Measurements from ENCODE around the gene KRTAP5-10.
"Not testable (repeated sequence)": the region's sequence is repeated elsewhere in the genome, so short reads cannot be mapped to it uniquely, and the experiment has no call there.

Gene KRTAP5-10

DNA sequence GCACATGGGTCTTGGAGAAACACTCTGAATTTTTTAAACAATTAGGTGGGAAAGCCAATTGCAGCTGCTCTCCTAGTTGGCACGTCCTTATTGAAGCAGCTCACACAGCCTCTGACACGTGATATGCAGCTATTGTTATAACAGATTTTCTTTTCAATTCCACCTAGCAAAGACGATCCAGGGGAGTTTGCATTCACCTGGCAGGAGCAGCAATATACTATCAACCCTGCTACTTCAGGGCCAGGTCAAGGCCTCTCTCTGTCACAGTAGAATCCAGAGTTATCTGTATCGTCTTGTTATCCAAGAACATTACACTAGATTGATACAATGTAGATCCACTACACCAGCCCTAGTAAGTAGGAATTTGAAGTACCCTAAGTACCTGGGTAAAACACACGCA is 9.1 kb downstream of the KRTAP5-10 start:
- no peak for ATAC-seq

DNA sequence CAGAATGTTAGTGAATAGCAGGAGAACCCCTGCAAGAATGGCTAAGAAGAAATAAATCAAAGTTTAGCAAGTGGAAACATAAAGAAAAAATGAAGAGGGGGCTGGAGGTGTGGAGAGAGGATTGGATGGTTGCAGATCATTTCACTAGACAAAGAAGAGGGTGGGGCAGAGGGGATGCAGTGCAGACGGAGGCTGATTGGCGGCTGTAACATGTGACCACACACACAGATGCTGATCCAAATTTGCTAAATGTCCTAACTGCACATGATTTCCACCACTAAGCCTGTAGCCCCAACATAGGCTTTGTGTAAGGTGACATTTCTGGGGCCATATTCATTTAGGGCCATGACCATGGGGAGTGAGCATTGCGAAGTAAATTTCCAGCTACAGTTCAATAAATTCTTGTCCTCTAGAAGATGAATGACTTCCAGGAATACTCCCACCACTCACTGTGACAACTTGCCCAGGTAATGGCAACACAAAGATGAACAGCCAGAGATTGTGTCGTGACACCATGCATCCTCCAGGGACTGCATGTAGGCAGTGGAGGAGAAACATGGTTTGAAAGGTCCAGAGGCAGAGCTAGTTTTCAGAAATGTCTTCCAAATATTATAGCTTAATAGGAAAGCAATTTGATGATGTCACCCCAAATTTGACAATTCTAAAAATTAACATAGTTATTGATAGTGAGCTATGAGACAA is 10.5 kb downstream of the KRTAP5-10 start:
- ATAC-seq = no peak

DNA sequence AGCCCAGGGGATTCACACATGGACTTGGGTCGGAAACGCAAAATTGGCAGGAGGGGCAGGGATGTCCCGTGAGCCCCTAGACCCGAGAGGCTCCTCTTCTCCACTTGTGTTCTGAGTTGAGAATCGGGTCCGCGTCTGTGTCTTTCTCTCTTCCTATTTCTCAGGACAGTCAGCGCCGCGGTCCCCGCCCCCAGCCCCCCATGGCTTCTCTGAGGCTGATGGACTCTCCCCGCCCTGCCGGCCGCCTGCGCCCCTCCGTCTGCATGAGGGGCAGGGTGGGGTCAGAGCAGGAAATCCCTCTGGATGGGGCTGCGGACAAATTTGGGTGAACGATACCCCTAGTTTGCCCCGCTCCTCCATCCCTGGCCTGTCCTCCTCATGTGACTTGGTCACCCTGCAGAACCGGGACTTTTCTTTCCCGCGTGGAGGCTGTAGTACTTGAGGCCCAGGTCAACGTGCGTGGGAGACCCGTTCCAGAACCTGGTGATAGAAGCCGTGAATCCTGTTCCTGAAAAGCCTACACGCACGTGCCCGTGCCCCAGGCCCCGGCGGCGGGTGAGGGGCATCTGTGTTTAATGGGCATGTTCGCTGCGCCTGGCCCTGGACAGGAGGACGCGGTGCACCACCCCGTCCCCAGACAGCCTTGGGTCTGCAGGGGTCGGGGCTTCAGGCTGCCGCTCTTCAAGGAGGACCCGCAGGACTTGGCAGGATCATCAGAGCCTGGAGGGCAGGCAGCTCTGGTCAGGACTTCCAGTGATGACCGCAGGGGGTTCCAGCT is 11.5 kb downstream of the KRTAP5-10 start:
- ATAC-seq = not testable (repeated sequence)

DNA sequence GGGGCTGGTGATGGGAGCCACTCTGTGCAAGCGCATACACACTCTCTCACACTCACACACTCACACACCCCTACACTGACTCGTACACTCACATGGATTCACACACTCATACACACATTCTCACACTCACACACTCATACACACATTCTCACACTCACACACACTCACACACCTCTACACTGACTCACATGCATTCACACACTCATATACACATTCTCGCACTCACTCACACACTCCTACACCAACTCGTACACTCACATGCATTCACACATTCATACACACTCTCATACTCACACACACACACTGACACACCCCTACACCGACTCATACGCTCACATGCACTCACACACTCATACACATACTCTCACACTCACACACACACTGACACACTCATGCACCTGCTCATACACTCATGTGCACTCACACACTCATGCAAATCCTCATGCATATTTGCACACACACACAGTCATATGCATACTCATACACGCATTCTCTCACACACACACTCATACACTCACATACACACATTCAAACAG is 12.2 kb downstream of the KRTAP5-10 start:
- ATAC-seq = no peak

DNA sequence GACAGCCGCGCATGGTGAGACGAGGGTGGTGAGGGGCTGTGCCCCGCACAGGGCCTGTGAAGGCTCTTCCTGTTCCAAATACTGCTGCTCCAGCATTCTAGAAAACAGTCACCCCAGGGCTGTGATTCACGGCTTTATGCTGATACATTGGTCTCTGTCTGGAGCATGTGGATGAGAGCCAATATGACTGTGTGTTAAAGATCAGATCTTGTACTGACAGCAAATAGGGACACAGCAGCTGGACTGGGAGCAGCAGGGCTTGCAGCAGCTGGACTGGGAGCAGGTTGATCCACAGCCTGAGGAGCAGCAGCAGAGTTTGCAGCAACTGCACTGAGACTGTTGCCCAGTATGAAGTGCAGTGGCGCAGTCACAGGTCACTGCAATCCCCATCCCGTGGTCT is 14.2 kb downstream of the KRTAP5-10 start:
- not testable (repeated sequence) for ATAC-seq

DNA sequence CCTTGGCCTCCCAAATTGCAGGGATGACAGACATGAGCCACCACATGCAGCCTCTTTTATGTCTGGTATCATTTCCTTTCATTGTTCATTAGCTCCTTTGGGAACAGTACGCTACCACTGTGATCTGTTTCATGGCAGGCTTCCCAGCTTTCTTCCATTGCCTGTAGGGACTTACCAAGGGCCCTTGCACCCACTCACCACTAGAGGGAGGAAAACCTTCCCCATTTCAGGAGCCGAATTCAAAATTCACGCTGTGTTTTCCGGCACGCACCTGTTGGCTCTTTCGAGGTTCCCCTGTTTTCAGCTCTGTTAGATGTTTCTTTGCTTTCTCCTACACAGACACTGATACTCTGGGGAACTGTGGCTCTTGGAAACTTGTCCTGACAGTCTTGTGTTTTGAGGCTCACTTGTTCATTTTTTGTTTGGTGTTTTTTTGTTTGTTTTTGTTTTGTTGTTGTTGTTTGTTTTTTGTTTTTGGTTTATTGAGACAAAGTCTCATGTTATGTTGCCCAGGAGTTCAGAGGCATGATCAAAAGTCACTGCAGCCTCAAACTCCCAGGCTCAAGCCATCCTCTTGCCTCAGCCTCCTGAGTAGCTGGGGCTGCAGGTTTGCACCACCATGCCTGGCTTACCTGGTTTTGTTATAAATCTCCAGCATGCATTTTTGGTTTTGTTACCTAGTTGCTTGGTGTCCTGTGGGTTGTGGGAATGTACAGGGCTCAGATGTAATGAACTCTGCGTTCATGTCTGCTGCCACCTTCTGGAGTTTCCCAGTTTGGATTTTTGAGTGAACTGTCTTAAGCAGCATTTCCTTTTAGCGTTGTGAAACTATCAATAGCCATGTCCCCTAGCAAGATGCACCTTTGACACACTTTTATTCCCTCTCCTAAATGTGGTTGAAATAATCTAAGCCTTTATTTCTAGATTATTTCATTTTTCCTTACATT is 15.0 kb downstream of the KRTAP5-10 start:
- ATAC-seq = no peak

DNA sequence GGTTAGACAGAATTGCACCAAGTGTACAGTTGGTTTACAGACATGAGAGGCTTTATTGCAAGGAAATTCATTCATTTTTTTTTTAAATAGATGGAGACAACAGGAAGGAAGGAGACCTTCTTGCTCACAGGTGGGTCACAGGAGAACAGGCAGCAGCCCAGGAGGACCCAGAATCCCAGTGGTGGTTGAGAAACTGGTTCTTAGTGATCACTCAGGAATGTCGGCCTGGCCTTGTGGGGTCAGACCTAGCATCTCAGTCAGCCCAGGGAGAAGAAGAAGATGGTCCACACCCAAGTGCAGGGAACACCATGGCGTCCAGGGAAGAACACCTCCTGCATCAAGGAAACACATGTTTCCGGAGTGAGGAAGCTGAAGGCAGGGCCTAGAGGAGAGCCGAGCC is 16.5 kb downstream of the KRTAP5-10 start:
- ATAC-seq = no peak

DNA sequence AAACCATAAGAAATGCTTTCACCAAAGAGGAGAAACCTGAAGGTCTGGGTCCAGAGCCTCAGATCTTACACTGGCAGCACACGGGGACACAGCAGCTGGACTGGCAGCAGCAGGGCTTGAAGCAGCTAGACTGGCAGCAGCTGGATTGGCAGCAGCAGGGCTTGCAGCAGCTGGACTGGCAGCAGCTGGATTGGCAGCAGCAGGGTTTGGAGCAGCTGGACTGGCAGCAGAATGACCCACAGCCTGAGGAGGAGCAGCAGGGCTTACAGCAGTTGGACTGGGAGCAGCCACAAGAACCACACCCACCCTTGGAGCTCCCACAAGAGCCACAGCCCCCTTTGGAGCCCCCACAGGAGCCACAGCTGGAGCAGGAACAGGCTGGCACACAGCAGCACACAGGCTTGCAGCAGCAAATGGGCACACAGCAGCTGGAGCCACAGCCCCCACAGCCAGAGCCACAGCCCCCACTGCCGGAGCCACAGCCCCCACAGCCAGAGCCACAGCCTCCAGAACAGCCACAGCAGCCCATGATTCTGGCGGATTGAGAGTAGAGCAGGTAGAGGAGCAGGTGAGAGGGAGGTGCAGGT is 17.0 kb downstream of the KRTAP5-10 start, which contains the start of gene KRTAP5-11:
Gene KRTAP5-11 (minus strand): TSS at position 567 of the 587 bp plus-strand sequence. CDS start 38 bp downstream, at position 529.
- ATAC-seq = no peak

DNA sequence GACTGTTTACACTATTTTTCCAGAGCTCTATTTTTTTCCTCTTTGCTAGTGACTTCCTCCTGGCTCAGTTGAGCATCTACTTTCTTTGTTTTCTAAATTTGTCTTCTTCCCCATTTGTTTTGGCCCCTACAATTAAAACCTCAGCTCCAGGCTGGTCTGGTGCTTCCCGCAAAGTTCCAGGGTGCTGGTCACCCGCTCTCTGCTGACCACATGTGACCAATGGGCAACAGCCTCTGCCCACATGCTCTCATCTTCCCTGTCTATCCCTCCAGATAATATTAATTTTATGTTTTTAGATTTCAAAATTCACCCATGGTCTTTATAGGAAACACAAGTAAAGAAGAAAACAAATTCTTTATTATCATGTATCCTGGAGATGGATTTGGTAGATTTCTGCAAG is 17.6 kb downstream of the KRTAP5-10 start:
- ATAC-seq = not testable (repeated sequence)

DNA sequence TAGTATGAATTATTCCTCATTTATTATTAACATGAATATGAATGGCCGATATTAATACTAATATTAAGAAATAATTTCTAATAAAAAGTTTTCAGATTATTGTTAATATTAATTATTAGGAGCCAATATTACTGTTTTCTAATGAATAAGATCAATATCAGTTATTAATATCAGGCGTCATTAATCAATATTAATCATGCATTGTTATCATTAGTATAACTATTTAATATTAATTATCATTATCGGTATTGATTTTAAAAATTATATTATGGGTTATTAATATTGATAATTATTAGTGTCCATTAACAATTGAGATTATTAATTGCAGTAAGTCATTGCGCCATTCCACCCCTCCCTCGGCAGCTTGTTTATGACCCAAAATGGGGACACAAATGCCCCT is 20.3 kb downstream of the KRTAP5-10 start:
- not testable (repeated sequence) for ATAC-seq

DNA sequence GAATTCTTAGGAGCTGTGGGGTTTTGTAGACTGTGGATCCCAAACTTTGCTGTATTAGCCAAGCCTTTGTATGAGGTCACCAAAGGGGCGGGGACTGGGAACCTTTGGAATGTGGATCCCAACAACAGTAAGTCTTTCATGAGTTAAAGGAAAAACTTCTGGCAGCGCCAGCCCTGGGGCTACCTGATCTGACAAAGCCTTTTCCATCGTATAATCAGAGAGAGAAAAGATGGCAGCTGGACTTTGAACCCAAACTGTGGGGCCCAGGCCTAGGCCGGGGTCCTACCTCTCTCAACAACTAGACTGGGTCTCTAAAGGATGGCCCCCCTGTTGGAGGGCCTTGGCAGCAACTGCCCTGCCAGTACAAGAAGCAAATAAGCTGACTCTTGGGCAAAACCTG is 23.0 kb downstream of the KRTAP5-10 start:
- ATAC-seq = not testable (repeated sequence)

DNA sequence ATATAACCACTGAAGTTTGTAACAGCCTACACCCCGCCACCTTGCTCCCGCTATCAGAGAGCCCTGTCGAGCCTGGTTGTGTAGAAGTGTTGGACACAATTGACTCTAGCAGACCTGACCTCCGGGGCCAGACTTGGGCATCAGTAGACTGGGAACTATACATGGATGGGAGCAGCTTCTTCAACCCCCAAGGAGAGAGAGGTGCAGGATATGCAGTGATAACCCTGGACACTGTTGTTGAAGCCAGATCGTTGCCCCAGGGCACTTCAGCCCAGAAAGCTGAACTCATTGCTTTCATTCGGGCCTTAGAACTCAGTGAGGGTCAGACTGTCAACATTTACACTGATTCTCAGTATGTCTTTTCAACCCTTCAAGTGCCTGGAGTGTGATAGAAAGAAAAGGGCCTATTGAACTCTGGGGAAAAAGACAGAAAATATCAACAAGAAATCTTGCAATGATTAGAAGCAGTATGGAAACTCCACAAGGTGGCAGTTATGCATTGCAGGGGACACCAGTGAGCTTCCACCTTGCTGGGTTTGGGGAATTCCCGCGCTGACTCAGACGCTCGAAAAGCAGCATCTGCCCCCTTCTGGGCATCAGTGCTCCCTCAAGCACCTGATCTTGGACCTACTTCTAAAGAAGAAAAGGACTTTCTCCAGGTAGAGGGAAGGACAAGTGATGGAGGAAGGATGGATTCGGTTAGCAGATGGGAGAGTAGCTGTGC is 23.6 kb downstream of the KRTAP5-10 start:
- ATAC-seq = not testable (repeated sequence)

DNA sequence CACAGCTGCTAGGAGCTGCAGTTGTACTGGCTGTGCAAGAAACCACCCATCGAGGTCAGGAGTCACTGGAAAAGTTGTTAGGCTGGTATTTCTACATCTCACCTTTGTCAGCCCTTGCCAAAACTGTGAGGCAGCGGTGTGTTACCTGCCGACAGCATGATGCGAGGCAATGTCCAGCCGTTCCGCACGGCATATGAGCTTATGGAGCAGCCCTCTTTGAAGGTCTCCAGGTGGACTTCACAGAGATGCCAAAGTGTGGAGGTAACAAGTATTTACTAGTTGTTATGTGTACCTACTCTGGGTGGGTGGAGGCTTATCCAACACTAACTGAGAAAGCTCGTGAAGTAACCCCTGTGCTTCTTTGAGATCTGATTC is 24.2 kb downstream of the KRTAP5-10 start:
- ATAC-seq = not testable (repeated sequence)

DNA sequence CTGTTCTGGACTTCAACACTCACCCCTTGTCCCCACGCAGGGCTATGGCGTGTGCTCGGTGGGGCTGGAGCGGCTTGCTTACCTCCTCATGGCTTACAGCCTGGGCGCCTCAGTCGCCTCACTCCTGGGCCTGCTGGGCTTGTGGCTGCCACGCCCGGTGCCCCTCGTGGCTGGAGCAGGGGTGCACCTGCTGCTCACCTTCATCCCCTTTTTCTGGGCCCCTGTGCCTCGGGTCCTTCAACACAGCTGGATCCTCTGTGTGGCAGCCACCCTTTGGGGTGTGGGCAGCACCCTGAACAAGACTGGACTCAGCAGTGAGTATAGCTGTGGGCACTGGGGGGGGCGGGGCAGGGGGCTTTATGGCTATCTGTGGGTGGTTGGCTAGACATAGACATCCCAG is 37.9 kb downstream of the KRTAP5-10 start:
- ATAC-seq = not testable (repeated sequence)

DNA sequence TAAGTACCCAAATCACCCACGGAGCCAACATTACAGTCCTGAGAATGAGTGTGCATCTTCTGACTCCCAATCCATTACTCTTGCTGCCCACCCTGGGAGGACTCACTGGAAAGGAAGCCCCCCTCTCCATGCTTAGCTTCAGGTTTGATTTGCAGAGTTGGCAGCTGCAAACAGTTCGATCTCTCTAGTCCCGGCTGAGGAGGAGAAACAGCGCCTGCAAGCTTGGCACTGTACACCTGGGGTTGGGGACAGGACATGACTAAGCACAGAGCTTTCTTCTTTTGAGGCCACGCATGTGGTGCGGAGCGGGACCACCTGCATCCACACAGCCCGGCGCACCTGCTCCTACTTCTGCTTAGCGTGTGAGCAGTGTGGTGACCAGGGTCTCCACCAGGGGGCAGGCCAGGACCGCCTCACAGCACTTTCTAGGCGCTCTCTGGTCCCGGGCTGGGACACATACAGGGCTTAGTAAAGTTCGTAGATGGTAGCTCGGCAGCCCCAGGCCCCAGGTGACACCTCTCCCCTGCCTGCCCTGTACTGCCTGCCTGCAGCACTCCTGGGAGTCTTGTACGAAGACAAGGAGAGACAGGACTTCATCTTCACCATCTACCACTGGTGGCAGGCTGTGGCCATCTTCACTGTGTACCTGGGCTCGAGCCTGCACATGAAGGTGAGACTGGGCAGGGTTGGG is 39.6 kb downstream of the KRTAP5-10 start:
- ATAC-seq = not testable (repeated sequence)

DNA sequence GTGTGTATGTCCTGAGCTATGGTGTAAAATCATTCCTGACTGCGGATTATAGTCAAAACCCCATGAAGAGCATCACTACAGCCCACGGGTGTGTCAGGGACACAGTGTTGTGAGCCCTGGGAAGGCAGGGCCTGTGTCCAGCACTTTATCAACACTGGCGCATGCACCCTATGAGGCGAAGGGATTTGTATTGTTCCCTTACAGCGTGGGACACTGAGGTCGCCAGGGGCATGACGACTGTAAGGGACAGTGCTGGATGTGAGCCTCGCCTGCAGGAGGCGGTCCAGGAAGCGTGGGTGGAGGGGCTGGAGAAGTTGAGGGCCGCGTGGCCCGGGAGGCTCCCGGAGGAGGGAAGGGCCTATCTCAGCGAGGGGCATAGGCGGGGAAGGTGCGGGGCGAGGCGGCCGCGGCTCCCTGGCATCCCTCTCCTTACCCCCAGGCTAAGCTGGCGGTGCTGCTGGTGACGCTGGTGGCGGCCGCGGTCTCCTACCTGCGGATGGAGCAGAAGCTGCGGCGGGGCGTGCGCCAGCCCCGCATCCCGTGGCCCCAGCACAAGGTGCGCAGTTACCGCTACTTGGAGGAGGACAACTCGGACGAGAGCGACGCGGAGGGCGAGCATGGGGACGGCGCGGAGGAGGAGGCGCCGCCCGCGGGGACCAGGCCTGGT is 41.6 kb downstream of the KRTAP5-10 start:
- ATAC-seq = not testable (repeated sequence)

DNA sequence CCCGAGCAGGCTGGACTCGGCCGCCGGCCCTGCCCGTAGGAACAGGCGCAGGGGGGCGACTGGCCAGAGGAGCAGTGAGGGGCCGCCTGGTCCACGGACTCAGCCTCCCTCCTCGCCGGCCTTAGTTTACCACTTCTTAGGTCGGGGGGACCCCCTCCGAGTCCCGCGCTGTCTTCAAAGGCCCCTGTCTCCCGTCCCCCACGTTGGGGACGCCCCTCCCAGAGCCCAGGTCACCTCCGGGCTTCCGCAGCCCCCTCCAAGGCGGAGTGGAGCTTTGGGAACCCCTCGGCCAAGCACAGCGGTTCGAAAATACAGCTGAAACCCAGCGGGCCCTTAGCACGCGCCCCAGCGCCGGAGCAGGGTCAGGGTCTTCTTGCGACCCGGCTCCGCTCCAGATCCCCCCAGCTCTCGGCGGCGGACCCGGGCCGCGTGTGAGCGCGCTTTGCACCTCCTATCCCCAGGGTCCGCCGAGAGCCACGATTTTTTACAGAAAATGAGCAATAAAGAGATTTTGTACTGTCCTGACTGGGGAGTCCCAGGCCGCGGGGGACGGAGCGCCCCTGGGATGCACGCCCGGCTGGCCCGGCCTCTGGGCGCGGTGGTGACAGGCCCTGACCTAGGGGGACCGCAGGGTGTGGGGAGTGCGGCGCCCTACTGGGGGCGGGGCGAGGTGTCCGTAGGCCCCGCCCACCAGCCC is 42.3 kb downstream of the KRTAP5-10 start:
- ATAC-seq = not testable (repeated sequence)

DNA sequence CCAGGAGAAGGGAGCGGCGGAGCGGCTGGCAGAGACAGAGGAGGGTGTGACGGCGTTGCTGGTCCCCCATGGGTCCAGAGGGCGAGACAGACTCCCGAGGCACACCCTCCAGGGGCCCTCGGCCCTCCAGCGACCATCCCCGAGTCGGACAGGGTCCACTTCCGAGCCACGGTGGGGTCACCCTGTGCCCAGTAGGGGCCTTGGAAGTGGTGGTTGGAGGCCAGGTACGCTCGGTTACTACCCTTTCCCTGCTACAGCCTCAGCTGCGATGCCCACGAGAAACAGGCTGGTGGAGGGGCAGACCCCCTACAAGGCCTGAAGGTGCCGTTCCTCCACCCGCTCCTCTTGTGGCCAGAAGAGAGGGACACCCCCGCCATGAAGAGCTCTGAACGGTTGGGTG is 42.9 kb downstream of the KRTAP5-10 start:
- ATAC-seq = not testable (repeated sequence)

DNA sequence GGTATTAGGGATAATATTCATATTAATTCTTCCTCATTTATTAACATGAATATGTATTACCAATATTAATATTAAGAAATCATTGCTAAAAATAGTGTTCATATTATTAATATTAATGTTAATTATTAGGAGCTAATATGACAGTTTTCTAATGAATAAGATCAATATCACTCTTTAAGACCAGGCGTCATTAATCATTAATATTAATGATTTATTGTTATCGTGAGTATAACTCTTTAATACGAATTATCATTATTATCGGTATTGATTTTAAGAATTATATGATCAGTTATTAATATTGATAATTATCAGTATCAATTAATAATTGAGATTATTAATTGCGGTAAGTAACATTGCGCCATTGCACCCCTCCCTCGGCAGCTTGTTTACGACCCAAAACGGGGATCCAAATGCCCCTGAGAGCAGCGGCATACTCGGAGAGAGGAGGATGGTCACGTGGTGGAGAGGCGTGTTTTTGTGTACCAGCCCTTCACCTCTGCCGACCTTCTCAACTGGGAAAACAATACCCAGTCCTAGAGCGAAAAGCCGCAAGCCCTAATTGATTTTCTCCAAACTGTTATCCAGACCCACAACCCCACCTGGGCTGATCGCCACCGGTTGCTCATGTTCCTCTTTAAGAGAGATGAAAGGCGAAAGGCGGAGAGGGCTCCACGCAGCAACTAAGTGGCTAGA is 46.0 kb downstream of the KRTAP5-10 start:
- not testable (repeated sequence) for ATAC-seq

All from activated CD4-positive, CD25-positive, alpha-beta regulatory T cell treated with anti-CD3 and anti-CD28 coated beads, Interleukin-2, amount 50 U/mL, for 24 hours (primary cell).